K562 (cell line): ENCODE measurements around the gene CD22. TPM values are rescaled to one million over a fixed set of nuclear protein-coding genes. Genes with fewer than 3 reads are reported as not detected.

ENCODE experiments used
- ARID4B ChIP-seq: sonication (generic); formaldehyde crosslinking; IDR thresholded peaks from 2 replicates; pipeline ENCODE4 v1.8.0; 2022; ENCODE audit warnings: mild to moderate bottlenecking, missing genetic modification reagents
- MGA ChIP-seq: fragments of 450-650 bp; IDR thresholded peaks from 2 replicates; pipeline ENCODE4 v1.6.1; 2016; ENCODE audit warnings: mild to moderate bottlenecking, moderate library complexity
- USF2 ChIP-seq: sonication (generic); formaldehyde crosslinking; IDR thresholded peaks from 2 replicates; pipeline ENCODE4 v1.5.0; 2020; ENCODE audit warnings: missing genetic modification reagents
- ZBTB11 ChIP-seq, 3 experiments: fragments of 200-800 bp in 1 of 3; fragments of 250-450 bp in 1 of 3; fragments of 450-650 bp in 1 of 3; sonication (Bioruptor Pico) in 1 of 3; sonication (Bioruptor generic) in 1 of 3; formaldehyde crosslinking in 1 of 3; IDR thresholded peaks; 2 replicates each; pipeline versions ENCODE4 v1.6.1 to v1.8.0; 2016 to 2022; ENCODE audit warnings: mild to moderate bottlenecking in 2 of 3, missing genetic modification characterization in 2 of 3, missing compliant biosample characterization in 1 of 3, moderate library complexity in 1 of 3
- polyA plus RNA-seq, 8 experiments: library from polyadenylated mRNA; depleted of rRNA in 4 of 8; stranded (reverse) in 5 of 8; unstranded in 3 of 8; fragments of >200 nt; fragmentation: Nextera tagmentation in 2 of 8; fragmentation: Illumina TruSeq in 1 of 8; extraction: Ambion mirVana in 2 of 8; extraction: Trizol in 1 of 8; gene quantifications; 2 replicates each; pipeline versions ENCODE4 v1.2.1 to v1.2.3, GENCODE V29; 2011 to 2014; ENCODE audit warnings: inconsistent platforms in 1 of 8, missing spikeins in 1 of 8
- total RNA-seq, 7 experiments: library from RNA; depleted of rRNA in 6 of 7; stranded (reverse); fragments of >200 nt in 6 of 7; fragmentation: Illumina TruSeq in 2 of 7; extraction: Trizol in 2 of 7; gene quantifications; 2 replicates each; pipeline versions ENCODE4 v1.2.1 to v1.2.3, GENCODE V29; 2011 to 2021; ENCODE audit warnings: low replicate concordance in 1 of 7

Gene CD22
- total and polyA plus RNA-seq, 9 of the 15 experiments (the other 6 are each of a cell fraction or from before 2014, with no cell fraction given): 0.29 to 5.0 (median 3.5) TPM

- peak in 1 of 3 experiments; percentile 44; a peak in 1 of 6 replicates for TF ChIP-seq ZBTB11 (CRISPR knock-in tag; IDR thresholded peaks at IDR 0.05)
- TF ChIP-seq MGA: peak; percentile 92
- TF ChIP-seq ARID4B: no peak
- 0 out of 2 replicates have a peak, but pooled peaks have one; percentile 8 for TF ChIP-seq USF2 (CRISPR knock-in tag)
Observed at GRCh38 chr19:35318679-35319448, 10.1 kb upstream of the CD22 start (continued).
